Natural killer cell (primary cell): ENCODE results near the gene PREP. TPM values are rescaled to one million over a fixed set of nuclear protein-coding genes. Genes with fewer than 3 reads are reported as not detected.

Experiments used
- ATAC-seq, 3 donors: fragments of 150-1000 bp in 2 of 3; fragments of 200-7000 bp in 1 of 3; cut with Tn5 transposase; 1 replicate in 1 of 3; 2 replicates in 2 of 3; pipeline ENCODE4 v1.10.0; 2021; ENCODE audit warnings: mild to moderate bottlenecking in 2 of 3, moderate library complexity in 2 of 3
- DNase-seq, 2 donors: peaks; one replicate each; pipeline versions ENCODE4 v3.0.0 to v3.0.0-alpha.2; 2013 to 2021; ENCODE audit warnings: mixed read lengths in 1 of 2
- H3K27ac ChIP-seq: one replicate; pipeline ENCODE4 v1.5.1; 2013; ENCODE audit warnings: mild to moderate bottlenecking, low read length
- H3K27me3 ChIP-seq: one replicate; pipeline ENCODE4 v1.6.1; 2013; ENCODE audit warnings: low read length; ENCODE audit not compliant: control insufficient read depth, insufficient read depth
- H3K36me3 ChIP-seq: one replicate; pipeline ENCODE4 v1.6.1; 2013; ENCODE audit warnings: low read length; ENCODE audit not compliant: control insufficient read depth, insufficient read depth
- H3K4me1 ChIP-seq: one replicate; pipeline ENCODE4 v1.6.1; 2013; ENCODE audit warnings: low read length; ENCODE audit not compliant: control insufficient read depth, insufficient read depth
- H3K4me3 ChIP-seq: one replicate; pipeline ENCODE4 v1.5.1; 2013; ENCODE audit warnings: low read length
- H3K9me3 ChIP-seq: one replicate; pipeline ENCODE4 v1.6.1; 2013; ENCODE audit warnings: low read length; ENCODE audit not compliant: control insufficient read depth, insufficient read depth
- H3K27ac Mint-ChIP-seq, 2 donors: one replicate each; pipeline ENCODE4 v1.8.0; 2022; ENCODE audit warnings: mild to moderate bottlenecking in 2 of 2, mixed read lengths in 2 of 2, moderate library complexity in 1 of 2
- H3K27me3 Mint-ChIP-seq, 2 donors: one replicate each; pipeline ENCODE4 v1.8.0; 2022; ENCODE audit warnings: low read depth in 2 of 2, mixed read lengths in 2 of 2
- H3K36me3 Mint-ChIP-seq: one replicate; pipeline ENCODE4 v1.8.0; 2022; ENCODE audit warnings: mixed read lengths
- H3K4me1 Mint-ChIP-seq, 2 donors: one replicate each; pipeline ENCODE4 v1.8.0; 2022; ENCODE audit warnings: mixed read lengths in 2 of 2
- H3K4me3 Mint-ChIP-seq: one replicate; pipeline ENCODE4 v1.8.0; 2022; ENCODE audit warnings: mild to moderate bottlenecking, moderate library complexity, mixed read lengths
- H3K9me3 Mint-ChIP-seq, 2 donors: one replicate each; pipeline ENCODE4 v1.8.0; 2022; ENCODE audit warnings: mixed read lengths in 2 of 2
- WGBS: methylation state at CpG from one replicate; pipeline ENCODE4 v1.1.7; 2013; ENCODE audit warnings: missing lambda C conversion rate; ENCODE audit not compliant: insufficient coverage; 5-methylcytosine and 5-hydroxymethylcytosine counted together
- intact Hi-C: fragments of 100-400 bp; cut with micrococcal nuclease; formaldehyde crosslinking; loops from one replicate; pipeline ENCODE4 v1.14.2; 2022
- total RNA-seq, 4 donors: library from RNA; stranded (reverse); fragments of 120-200 nt in 1 of 4; gene quantifications; one replicate each; pipeline versions ENCODE4 v1.2.3 to v1.2.4, GENCODE V29; 2013 to 2022
- TF ChIP-seq, protein P1 (sequence below): fragments of 200-600 bp; IDR thresholded peaks from one replicate; pipeline ENCODE4 v1.8.0; 2022; ENCODE audit warnings: antibody characterized with exemption

PREP gene
- total RNA-seq, 3 donors from 2014 or later (not counting 1 experiment from before 2014, with no cell fraction given): 30.0 to 42.9 (median 37.1) TPM

DNA sequence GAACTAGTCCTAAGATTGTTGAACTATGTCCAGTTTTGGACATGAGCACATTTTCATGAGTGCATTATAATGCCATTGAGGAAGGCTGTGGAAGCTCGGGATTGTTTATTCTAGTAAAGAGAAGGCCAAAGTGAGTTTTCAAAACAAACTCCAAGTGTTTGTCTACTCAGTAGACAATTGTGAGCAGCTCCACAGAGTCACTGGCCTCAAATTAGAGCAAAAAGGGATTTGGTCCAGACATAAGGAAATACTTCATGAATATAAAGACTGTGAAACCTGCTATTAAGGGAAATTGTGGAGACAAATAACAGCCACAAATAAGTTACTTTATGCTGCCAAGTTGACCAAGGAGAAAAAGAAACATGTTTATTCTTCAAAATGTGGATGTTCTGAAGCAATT lies 42.6 kb upstream of the PREP start:
- DNase-seq: no peak
- no peak for ATAC-seq
- no peak overlapping the region for H3K27ac ChIP-seq
- H3K27me3 Mint-ChIP-seq: peaks cover 0 to 3% of the 10 kb centered on the region in 2 donors
- no peaks in the 10 kb centered on the region for H3K9me3 ChIP-seq
- H3K4me1 Mint-ChIP-seq: peaks cover 0 to 5% of the 10 kb centered on the region in 2 donors
- H3K36me3 Mint-ChIP-seq: no peaks in the 10 kb centered on the region
- H3K27me3 ChIP-seq: no peaks in the 10 kb centered on the region
- TF ChIP-seq, protein P1, sequence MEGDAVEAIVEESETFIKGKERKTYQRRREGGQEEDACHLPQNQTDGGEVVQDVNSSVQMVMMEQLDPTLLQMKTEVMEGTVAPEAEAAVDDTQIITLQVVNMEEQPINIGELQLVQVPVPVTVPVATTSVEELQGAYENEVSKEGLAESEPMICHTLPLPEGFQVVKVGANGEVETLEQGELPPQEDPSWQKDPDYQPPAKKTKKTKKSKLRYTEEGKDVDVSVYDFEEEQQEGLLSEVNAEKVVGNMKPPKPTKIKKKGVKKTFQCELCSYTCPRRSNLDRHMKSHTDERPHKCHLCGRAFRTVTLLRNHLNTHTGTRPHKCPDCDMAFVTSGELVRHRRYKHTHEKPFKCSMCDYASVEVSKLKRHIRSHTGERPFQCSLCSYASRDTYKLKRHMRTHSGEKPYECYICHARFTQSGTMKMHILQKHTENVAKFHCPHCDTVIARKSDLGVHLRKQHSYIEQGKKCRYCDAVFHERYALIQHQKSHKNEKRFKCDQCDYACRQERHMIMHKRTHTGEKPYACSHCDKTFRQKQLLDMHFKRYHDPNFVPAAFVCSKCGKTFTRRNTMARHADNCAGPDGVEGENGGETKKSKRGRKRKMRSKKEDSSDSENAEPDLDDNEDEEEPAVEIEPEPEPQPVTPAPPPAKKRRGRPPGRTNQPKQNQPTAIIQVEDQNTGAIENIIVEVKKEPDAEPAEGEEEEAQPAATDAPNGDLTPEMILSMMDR: no peak
- H3K36me3 ChIP-seq: no peaks in the 10 kb centered on the region
- 87% methylated on average over 1 of the region's 1 CpG for WGBS
- no peaks in the 10 kb centered on the region for H3K9me3 Mint-ChIP-seq
- H3K4me3 ChIP-seq: no peak overlapping the region
- intact Hi-C loops: no loop called here
- no peak overlapping the region for H3K4me3 Mint-ChIP-seq
- H3K4me1 ChIP-seq: no peaks in the 10 kb centered on the region
- H3K27ac Mint-ChIP-seq: no peak overlapping the region

DNA sequence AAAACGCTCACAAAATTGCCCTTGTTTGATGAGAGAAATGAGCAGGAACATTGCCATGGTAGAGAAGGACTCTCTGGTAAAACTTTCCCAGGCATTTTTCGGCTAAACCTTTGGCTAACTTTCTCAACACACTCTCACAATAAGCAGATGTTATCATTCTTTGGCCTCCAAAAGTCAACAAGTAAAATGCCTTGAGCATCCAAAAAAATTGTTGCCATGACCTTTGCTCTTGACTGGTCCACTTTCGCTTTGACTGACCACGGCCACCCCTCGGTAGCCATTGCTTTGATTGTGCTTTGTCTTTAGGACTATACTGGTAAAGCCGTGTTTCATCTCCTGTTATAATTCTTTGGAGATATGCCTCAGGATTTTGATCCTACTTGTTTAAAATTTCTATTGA lies 41.1 kb upstream of the PREP start:
- Histone ChIP-seq H3K4me1 (no peaks in the 10 kb centered on the region), H3K27me3 (no peaks in the 10 kb centered on the region), H3K36me3 (no peaks in the 10 kb centered on the region), H3K27ac (no peak overlapping the region), H3K9me3 (no peaks in the 10 kb centered on the region), H3K4me3 (no peak overlapping the region)
- peaks cover 0 to 3% of the 10 kb centered on the region in 2 donors for H3K27me3 Mint-ChIP-seq
- WGBS: 94% methylated on average over 6 of the region's 6 CpGs
- no peak overlapping the region for H3K27ac Mint-ChIP-seq
- no peaks in the 10 kb centered on the region for H3K4me1 Mint-ChIP-seq
- H3K4me3 Mint-ChIP-seq: no peak overlapping the region
- intact Hi-C loops: no loop called here
- DNase-seq: no peak
- ATAC-seq: no peak
- TF ChIP-seq, protein P1: no peak
- H3K36me3 Mint-ChIP-seq: no peaks in the 10 kb centered on the region
- no peaks in the 10 kb centered on the region for H3K9me3 Mint-ChIP-seq

DNA sequence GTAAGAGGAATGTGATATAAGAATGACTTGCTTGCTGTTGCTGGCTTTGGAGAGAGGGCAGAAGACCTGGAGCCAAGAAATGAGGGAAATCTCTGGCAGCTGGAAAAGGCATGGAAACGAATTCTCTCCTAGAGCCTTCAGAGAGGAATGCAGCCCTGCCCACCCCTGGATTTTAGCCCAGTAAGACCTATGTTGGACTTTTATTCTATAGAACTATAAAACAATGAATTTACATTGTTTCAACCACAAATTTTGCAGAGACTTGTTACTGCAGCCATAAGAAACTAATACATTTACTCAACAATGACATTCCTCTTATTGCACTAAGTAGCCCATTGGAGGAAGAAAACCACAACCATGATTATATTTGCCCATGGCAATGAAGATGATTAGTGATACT lies 39.5 kb upstream of the PREP start:
- ATAC-seq: no peak
- Mint-ChIP-seq H3K9me3 (no peaks in the 10 kb centered on the region), H3K27me3 (no peaks in the 10 kb centered on the region), H3K27ac (no peak overlapping the region), H3K4me1 (no peaks in the 10 kb centered on the region), H3K36me3 (no peaks in the 10 kb centered on the region), H3K4me3 (no peak overlapping the region)
- no peak for DNase-seq
- no peaks in the 10 kb centered on the region for H3K36me3 ChIP-seq
- intact Hi-C loops: no loop called here
- TF ChIP-seq, protein P1: no peak
- H3K27ac ChIP-seq: no peak overlapping the region
- 91% methylated on average over 1 of the region's 1 CpG for WGBS
- H3K4me3 ChIP-seq: no peak overlapping the region
- no peaks in the 10 kb centered on the region for H3K4me1 ChIP-seq
- no peaks in the 10 kb centered on the region for H3K27me3 ChIP-seq
- no peaks in the 10 kb centered on the region for H3K9me3 ChIP-seq

DNA sequence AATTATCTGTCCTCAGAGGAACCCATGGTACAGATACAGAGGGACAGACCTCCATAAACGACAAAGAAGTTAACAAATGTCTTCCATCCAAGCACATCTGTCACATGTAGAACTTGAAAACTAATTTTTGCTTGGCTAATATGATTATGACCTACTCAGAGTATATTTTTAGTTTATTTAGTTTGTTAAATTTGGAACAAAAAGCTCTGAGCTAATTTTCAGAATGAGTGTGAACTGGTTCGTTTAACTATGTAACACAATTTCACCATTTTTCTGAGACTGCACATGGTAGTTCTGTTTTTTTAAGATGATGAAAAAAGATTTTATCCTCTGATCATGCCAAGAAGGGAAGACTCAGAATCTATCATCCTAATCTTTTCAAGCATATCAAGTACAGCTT lies 34.4 kb upstream of the PREP start:
- Mint-ChIP-seq H3K4me3 (no peak overlapping the region), H3K9me3 (no peaks in the 10 kb centered on the region), H3K27me3 (no peaks in the 10 kb centered on the region), H3K27ac (no peak overlapping the region), H3K4me1 (no peaks in the 10 kb centered on the region), H3K36me3 (no peaks in the 10 kb centered on the region)
- Histone ChIP-seq H3K4me3 (no peak overlapping the region), H3K27ac (no peak overlapping the region), H3K9me3 (no peaks in the 10 kb centered on the region), H3K36me3 (no peaks in the 10 kb centered on the region), H3K4me1 (no peaks in the 10 kb centered on the region), H3K27me3 (no peaks in the 10 kb centered on the region)
- DNase-seq (no peak), ATAC-seq (no peak)
- WGBS: no CpG with 5 or more reads among the region's 2 CpGs
- TF ChIP-seq, protein P1: no peak
- intact Hi-C loops: no loop called here
